GM21576 (cell line): ENCODE data around the gene POLR1B.
"Not testable (repeated sequence)": the region's sequence is repeated elsewhere in the genome, so short reads cannot be mapped to it uniquely, and the experiment has no call there.

Experiments
- ATAC-seq: cut with Tn5 transposase; IDR thresholded peaks from one replicate; pipeline ENCODE4 v1.9.1; 2021; ENCODE audit warnings: mild to moderate bottlenecking, moderate library complexity; ENCODE audit not compliant: unreplicated experiment

Gene POLR1B

GRCh38 chr2:112539306-112539705, 3.0 kb upstream of the POLR1B start:
- no peak for ATAC-seq

GRCh38 chr2:112540906-112541305, 1.4 kb upstream of the POLR1B start:
- ATAC-seq = no peak

- peak; percentile 75 for ATAC-seq
Observed at GRCh38 chr2:112541315-112542122, 746 bp upstream of the POLR1B start.

- ATAC-seq = no peak
Observed at GRCh38 chr2:112542984-112543661, 858 bp downstream of the POLR1B start.

GRCh38 chr2:112547333-112547732, 5.1 kb downstream of the POLR1B start:
- no peak for ATAC-seq

GRCh38 chr2:112548980-112549379, 6.7 kb downstream of the POLR1B start:
- ATAC-seq = no peak

GRCh38 chr2:112566104-112566503, 23.8 kb downstream of the POLR1B start:
- no peak for ATAC-seq

GRCh38 chr2:112566508-112566907, 24.2 kb downstream of the POLR1B start:
- not testable (repeated sequence) for ATAC-seq

- no peak for ATAC-seq
Observed at GRCh38 chr2:112572005-112572404, 29.7 kb downstream of the POLR1B start.

- no peak for ATAC-seq
Observed at GRCh38 chr2:112577756-112578155, 35.5 kb downstream of the POLR1B start.

- no peak for ATAC-seq
Observed at GRCh38 chr2:112579241-112579640, 37.0 kb downstream of the POLR1B start.

GRCh38 chr2:112580084-112580483, 37.8 kb downstream of the POLR1B start:
- ATAC-seq = no peak

- no peak for ATAC-seq
Observed at GRCh38 chr2:112582314-112582746, 40.1 kb downstream of the POLR1B start.

- no peak for ATAC-seq
Observed at GRCh38 chr2:112583497-112584133, 41.4 kb downstream of the POLR1B start.

- peak; percentile 77 for ATAC-seq
Observed at GRCh38 chr2:112584134-112584890, 42.0 kb downstream of the POLR1B start, which contains the start of gene CHCHD5. Gene CHCHD5, plus strand, starts transcription at chr2:112584609. Its CDS starts 39 bp downstream, at chr2:112584648.

GRCh38 chr2:112584891-112585250, 42.6 kb downstream of the POLR1B start:
- no peak for ATAC-seq

GRCh38 chr2:112585400-112585799, 43.1 kb downstream of the POLR1B start:
- no peak for ATAC-seq

GRCh38 chr2:112585873-112586464, 43.7 kb downstream of the POLR1B start:
- ATAC-seq = no peak

GRCh38 chr2:112588611-112589045, 46.4 kb downstream of the POLR1B start:
- ATAC-seq = no peak

- ATAC-seq = no peak
Observed at GRCh38 chr2:112591413-112591812, 49.1 kb downstream of the POLR1B start.

- ATAC-seq = no peak
Observed at GRCh38 chr2:112593736-112594135, 51.5 kb downstream of the POLR1B start.
